ENCODE results near the gene RGL4.
"Not testable (repeated sequence)": the region's sequence is repeated elsewhere in the genome, so short reads cannot be mapped to it uniquely, and the experiment has no call there.

RGL4 gene, protein sequence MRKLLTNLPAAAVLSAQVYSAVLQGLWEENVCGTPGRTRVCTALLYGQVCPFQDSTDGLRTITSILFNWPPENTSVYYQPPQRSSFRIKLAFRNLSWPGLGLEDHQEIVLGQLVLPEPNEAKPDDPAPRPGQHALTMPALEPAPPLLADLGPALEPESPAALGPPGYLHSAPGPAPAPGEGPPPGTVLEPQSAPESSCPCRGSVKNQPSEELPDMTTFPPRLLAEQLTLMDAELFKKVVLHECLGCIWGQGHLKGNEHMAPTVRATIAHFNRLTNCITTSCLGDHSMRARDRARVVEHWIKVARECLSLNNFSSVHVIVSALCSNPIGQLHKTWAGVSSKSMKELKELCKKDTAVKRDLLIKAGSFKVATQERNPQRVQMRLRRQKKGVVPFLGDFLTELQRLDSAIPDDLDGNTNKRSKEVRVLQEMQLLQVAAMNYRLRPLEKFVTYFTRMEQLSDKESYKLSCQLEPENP

DNA sequence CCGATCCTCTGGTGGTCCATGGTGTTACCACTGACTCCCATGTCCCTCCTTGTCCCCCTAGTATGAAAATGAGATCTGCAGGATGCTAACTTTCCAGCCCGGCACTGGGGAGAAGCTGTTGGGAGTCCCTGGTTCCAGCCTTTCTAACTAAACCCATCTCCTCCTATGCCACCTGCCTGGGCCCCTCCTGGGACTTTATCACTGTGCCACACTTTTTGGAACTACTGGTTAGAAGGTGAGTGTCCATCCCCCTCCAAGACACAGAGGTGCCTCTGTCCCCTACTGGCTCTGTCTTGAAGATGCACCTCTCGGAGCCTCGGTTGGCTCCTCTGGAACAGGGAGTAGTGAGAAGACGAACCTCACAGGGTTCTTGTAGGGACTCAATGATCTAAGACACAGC lies at the start of gene RGL4:
RGL4 (plus strand) TSS at position 301 of the 400 bp plus-strand sequence. CDS start 1,018 bp downstream, outside the sequence.
- no peak for DNase-seq (ENCODE audit: low read depth)

DNA sequence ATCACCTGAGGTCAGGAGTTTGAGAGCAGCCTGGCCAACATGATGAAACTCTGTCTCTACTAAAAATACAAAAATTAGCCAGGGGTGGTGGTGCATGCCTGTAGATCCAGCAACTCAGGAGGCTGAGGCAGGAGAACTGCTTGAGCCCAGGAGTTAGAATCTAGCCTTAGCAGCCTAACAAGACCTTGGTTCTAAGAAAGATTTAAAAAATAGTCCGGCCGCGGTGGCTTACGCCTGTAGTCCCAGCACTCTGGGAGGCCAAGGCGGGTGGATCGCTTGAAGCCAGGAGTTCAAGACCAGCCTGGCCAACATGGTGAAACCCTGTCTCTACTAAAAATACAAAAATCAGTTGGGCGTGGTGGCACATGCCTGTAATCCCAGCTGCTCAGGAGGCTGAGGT lies 44.3 kb upstream of the RGL4 start:
- not testable (repeated sequence) for DNase-seq (ENCODE audit: low read depth)

DNA sequence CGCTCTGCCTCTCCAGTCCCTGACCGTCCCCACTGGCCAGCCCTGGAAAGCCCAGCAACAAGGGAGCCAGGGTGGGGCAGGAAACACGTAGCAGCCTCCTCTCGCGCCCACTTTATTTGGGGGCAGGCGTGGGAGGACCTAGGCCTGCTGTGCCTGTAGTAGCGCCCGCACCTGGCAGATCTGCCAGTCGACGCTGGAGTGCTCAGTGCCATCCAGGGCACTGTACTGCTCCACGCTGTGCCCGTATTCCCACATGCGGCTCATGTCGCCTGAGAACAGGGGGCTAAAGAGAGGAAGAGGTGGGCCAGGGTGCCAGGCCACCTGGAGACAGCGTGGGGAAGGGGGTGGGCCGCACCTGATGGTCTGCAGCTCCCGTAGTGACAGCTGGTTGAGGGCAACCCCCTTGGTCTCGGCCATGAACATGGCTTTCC lies 41.7 kb upstream of the RGL4 start:
- DNase-seq (ENCODE audit: low read depth): no peak

DNA sequence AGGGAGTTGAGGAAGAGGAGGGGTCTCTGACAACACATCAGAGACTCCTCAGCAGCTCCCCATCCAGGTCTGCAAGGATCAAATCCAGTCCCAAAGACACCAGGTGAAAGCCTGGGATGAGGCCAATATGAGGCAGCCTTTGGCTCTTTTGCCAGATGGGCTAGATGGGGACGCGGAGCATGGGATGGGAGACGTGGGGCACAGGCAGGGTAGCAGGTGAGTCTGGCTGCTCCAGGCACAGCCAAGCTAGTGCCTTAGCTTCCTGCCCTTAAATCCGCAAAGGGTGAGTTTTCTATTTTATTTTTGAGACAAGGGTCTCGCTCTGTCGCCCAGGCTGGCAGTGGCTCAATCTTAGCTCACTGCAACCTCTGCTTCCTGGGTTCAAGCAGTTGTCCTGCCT lies 39.1 kb upstream of the RGL4 start:
- DNase-seq (ENCODE audit: low read depth): no peak

DNA sequence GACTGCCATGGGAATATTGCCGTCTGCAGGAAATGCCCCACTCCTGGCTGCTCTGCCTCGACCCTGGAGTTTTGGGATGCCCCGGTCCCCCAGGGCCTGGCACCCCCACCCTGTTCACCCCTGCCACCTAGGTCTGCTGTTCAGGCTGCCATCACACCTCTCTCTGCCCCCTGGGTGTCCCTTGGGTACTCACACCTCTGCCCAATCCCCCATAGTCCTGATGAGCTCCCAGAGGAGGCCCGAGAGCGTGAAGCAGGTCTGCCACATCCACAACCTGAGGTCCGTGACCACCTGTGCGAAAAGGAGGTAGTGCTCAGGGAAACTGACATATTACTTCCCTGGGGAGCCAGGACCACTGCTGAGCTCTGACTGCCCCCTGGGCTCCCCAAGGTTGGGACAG lies 38.5 kb upstream of the RGL4 start:
- DNase-seq (ENCODE audit: low read depth): no peak

DNA sequence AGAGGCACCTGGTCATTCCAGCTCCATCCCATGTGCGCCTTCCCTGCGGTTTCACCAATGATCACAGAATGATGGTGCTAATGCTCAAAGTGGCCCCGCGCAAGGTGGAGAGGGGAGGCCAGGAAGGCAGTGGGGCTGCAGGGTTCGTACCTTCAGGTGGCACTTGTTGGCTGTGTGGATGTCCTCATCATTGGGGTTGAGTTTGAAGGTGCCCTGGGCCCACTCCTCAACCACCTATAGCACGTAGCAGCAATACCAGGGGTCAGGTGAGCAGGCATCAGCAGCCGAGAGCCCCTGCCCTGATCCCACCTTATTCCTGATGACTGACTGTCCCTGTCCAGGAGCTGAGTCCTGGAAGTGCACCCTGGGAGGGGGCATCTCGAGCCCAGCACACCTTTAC lies 38.1 kb upstream of the RGL4 start:
- no peak for DNase-seq (ENCODE audit: low read depth)

DNA sequence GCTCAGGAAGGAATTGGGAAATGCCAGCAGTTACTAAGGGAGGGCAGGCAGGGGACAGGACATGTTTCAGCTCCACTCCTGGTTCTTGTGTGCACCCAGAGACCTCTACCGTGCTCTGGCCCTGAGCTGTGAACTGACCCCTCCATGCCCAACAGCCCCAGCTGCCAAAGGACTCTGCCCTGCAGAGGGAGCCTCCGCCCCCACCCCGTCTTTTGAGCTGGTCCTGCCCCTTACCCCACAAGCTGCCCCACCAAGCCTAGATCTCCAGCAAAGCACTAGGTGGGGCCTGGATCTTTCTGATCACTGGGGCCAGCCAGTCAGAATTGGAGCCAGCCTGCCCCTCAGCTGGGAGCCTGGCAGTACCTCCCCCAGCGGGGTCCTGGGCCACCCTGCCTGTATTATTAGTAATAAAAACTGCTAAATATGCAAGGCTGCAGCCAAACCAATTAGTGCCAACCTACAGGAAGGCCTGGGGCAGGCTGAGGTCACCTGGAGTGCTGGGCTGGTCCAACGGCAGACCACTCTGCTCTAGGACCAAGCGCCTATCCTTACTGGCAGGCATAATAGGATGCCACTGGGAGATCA lies 34.8 kb upstream of the RGL4 start:
- no peak for DNase-seq (ENCODE audit: low read depth)

DNA sequence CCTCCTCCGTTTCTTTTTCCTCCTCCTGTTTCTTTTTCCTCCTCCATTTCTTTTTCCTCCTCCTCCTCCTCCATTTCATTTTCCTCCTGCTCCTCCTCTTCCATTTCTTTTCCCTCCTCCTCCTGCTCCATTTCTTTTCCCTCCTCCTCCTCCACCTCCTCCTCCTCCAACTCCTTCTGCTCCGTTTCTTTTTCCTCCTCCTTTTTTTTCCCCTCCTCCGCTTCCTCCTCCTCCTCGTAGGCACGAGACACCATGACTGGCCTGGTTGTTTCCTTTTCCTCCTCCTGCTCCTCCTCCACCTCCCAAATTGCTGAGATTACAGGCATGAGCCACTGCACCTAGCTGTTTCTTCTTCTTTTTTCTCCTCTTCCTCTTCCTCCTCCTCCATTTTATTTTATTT lies 33.1 kb upstream of the RGL4 start:
- no peak for DNase-seq (ENCODE audit: low read depth)

DNA sequence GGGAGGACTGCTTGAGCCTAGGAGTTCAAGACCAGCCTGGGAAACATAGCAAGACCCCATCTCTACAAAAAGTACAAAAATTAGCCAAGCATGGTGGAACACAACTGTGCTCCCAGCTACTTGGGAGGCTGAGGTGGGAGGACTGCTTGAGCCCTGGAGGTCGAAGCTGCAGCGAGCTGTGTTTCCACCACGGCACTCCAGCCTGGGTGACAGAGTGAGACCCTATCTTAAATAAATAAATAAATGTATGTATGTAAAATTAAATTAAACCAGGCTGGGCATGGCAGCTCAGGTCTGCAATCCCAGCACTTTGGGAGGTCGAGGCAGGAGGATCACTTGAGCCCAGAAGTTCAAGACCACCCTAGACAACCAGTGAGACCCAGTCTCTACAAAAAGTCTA lies 30.4 kb upstream of the RGL4 start:
- not testable (repeated sequence) for DNase-seq (ENCODE audit: low read depth)

DNA sequence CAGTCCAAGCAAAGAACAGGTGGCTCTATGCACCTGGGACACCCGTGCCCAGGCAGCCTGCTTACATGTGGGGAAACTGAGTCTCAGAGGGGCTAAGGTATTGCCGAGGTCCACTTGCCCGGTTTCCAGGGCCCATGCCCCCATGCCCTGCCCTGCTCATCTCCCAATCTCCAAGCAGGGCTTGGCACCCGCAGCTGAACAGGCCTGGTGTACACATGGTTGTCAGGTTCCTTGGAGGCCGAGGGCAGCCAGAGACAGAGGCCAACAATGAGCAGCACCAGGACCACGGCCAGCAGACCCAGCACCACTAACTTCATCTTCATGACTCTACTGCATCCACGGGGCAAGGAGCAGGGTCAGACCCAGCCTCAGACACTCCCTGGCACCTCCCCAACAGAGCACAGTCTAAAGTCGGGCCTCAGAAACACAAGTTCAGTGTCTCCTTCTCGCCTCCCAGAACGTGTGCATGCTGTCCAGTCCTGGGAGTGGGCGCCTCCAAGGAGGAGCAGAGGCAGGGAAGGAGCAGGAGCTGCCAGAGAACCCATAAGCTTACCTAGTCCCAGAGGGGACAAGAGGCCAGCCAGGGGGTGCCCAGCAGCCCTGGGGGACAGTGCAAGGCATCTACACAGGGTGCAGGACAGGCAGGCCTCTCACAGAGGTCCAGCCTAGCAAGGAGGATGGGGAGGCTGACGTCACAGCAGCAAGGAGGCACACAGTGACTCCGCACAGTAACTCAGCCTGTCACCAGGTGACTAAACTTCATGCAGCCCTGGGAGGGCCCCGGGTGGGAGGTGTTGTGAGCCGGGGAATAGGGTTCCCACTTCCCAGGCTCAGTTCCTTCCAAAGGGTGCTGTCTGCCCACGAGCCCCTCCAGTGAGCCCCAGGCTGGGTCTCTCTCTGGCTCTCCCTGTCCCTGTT lies 20.2 kb upstream of the RGL4 start:
- no peak for DNase-seq (ENCODE audit: low read depth)

DNA sequence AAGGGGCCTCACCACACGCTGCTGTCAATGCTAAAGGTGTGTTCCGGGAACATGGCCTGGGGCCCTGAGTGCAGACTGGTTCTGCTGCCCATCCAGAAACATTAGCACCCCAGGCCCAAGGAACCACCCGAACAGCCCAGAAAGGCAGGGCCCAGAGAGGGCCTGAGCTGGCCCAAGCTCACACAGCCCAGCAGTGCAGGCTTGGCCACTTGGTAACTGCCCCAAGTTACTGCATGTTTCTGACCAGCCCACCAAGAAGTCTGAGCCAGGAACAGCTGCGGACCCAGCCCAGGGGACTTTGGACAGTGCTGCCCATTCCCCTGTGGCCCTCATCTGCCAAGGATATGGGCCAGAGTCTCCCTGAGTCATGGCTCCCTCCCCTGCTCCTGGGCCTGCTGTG lies 19.4 kb upstream of the RGL4 start:
- not testable (repeated sequence) for DNase-seq (ENCODE audit: low read depth)

DNA sequence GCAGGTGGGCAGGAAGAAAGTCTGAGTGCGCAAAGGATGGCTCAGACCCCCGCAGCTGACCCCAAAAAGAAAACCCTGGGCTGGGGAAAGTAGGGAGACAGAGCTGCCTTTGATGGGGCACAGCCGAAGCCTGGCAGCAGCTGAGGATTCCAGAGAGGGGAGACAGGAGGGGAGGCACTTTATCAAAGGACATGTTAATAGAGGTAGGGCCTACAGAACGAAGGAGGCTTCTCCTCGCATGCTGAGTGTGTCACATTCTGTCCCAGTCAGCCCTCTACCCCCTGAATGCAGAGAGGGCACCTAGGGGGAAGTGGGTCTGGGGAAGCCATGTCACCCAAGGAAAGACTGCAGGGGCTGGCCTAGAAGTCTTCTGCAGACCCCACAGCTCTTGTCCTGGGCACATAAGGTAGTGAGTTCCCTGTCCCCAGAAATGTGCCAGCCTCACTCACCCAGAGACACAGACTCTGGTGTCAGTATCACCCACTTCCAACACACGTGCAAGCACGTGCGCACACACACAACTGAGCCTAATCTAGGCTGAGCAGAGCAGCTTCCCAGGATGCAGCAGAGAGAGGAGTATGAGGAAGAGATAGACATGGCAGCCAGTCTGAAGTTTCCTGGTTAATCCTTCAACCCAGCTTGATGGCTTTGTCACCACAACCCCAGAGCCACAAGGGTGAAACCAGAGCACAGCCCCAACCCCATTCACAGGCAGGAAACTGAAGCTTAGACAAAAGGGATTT lies 18.3 kb upstream of the RGL4 start:
- not testable (repeated sequence) for DNase-seq (ENCODE audit: low read depth)

DNA sequence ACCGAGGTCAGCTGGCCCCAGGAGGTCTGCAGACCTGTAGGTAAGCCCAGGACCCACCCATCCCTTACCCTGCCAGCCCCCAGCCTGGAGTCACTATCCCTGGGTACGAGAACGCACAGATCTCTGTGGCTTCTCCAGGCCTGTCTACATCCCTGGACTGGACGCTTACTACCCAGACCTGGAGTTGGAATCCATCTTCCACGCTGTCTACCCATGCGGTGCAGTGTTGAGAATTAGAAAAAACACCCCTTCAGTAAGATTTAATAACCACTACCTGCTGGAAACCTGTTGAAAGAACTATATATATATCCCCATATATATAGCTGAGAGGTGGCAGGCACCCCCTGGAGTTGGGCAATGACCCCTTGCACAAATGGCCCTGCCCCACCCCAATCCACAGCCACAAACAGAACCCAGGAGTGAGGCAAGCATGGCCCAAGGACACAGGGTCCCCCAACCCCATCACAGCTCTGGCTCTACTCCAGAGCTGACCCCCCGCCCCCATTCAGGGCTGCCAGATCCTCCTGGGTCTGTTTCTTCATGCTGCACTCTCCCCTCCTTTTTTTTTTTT lies 17.7 kb upstream of the RGL4 start:
- DNase-seq (ENCODE audit: low read depth): no peak

DNA sequence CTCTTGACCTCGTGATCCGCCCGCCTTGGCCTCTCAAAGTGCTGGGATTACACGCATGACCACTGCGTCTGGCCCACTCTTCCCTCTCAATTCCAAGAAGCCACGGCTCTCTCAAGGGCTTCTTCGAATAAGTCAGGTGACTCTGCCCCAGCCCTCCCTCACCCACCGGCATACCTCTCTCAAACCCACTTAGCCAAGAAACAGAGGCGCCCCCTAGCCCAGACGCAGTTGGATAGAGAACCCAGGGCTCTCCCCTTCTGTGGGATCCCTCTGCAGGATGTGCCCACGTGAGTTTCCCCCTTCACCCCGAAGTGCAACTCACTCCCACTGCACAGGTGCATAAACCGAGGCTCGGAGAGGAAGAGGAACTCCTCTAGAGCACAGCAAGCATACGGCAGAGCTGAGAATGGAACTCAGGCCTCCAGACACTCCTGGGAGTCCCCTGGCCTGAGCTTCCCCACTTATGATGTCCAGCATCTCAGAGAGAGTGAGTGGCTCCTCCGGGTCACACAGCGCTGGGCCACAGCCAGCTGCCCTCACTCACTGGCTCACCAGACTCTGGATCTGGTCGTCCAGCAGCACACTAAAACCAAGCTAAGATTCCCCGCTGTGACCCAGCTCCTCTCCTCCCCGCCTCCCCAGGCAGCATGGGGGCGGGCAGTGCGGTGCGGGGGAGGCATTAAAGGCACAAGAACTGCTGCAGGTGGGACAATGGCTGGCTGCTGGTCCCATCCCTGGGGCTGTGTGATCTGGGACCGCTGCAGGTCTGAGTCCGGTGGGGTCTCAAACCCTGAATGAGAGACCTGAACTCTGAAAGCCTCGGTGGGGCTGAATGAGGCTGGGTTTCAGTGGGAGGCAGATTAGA lies 16.8 kb upstream of the RGL4 start:
- DNase-seq (ENCODE audit: low read depth): no peak

DNA sequence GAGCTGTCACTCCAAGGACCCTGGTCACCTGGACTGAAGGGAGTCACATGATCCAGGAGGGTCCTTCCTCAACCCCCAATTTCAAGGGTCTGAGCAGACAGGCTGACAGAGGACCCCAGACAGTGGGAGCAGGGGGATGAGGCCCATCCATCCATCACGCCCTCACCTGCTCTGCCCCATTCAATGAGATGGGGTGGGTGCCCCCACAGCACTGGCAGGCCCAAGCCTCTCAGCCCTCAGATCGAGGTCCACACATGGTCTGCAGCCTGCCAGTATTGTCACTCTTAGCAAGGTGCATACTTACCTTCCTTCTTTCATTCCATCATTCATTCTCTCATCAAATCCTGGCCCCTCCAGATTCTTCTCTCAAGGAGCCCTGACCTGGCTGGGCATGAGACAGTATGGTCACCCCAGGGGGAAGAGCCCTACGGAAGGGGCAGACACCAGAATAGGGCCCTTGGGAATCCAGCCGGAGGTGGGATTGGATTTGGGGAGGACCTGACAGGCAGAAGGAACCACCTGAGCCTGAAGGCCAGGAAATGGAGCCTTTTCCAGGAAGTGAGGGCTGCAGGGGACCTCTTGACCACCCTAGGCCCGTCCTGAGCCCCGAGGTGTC lies 15.8 kb upstream of the RGL4 start:
- not testable (repeated sequence) for DNase-seq (ENCODE audit: low read depth)

DNA sequence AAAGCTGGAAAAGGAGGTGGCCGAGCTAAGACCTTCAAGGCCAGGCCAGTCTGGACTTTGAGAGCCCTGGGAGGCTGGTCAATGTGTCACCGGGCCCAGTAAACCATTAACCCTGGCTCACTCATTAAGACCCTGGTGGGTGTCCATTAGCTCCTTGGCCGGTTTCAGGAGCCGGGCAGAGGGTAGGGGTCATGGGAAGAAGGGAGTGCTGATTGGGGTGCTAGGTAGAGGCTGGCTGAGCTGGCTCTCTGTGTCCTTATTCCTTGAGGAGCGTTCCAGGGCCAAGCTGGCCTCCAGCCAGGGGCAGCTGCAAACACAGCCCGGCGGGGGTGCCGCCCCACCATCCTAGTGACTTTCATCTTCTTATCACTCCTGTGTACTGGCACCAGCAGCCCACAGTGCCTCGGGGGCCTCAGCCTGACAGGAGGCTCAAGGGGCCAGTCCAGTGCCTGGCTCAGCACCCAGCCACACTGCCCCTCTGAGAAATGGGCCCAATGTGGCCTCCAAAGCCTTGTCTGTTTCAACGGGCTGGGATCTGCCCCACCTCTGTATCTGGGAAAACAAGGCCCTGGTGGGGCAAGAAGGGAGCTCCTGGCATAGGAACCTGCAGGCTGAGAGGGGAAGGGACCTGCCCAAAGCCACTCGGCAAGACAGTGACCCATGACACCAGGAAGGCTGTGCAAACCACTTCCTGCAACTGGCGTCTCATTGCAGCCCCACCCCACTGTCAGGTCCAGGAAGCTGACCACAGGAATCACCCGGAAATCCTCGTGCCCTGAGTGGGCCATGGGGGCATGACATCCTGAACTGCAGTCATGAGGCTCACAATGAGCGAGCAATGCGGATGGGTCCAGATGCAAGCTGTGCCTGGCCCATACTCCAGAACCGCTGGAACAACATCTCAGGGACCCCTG lies 15.1 kb upstream of the RGL4 start:
- DNase-seq (ENCODE audit: low read depth): no peak

DNA sequence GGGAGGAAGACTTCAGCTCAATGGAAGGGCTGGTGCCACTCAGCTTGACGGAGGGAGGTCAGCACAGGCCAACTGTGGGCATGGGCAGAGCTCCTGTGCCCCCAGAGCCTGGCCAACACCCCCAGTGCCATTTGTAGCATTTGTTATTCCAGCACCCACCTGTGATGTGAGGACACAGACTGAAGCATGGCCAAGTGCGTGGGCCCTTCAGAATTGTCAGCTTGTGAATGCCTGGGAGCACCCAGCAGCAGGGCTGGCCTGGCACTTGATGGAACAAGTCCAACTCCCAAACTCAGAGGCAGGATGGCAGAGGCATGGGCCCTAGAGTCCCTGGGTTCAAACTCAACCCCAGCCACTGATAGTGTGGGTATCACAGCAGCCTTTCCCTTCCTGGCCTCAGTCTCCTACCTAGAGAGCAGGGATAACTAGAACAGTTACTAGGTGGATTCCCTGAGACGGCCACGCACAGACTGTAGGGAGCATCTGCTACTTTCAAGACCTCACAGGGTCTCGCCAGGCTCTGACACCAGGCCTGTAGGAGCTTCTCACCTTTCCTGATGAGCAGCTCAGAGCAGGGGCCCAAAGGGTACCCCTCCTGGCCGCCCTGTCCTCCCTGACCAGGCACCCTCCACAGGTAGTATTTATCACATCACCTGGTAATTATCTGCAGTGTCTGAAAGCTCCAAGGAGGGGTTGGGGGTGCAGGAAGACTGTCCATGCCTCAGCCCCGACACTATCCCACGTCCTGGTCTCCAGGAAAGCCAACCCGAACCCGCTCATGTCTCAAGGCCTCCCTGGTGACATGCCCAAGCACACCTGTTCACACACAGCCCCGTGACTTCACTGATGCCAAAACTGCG lies 13.7 kb upstream of the RGL4 start:
- DNase-seq (ENCODE audit: low read depth): not testable (repeated sequence)

DNA sequence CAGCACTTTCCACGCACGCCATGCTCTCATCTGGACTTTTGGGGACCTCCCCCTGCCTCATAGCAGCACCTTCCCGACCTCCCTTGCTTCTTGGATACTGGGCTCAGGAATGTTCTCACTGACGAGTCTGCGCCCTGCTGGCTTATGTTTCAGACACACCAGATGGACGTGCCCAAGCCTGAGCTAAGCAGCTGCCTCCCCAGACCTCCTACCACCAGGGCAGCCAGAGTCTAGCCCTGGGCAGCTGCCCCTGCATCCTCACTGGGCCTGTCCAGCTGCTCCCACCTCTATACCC lies 13.2 kb upstream of the RGL4 start:
- DNase-seq (ENCODE audit: low read depth): no peak

Measured in stromal cell of bone marrow (primary cell).